GM18508 (cell line): Measurements from ENCODE around the gene PHOSPHO1.

Experiments
- ATAC-seq: cut with Tn5 transposase; IDR thresholded peaks from one replicate; pipeline ENCODE4 v1.9.1; 2021; ENCODE audit warnings: moderate number of reproducible peaks; ENCODE audit not compliant: insufficient read depth, unreplicated experiment

The PHOSPHO1 gene

DNA sequence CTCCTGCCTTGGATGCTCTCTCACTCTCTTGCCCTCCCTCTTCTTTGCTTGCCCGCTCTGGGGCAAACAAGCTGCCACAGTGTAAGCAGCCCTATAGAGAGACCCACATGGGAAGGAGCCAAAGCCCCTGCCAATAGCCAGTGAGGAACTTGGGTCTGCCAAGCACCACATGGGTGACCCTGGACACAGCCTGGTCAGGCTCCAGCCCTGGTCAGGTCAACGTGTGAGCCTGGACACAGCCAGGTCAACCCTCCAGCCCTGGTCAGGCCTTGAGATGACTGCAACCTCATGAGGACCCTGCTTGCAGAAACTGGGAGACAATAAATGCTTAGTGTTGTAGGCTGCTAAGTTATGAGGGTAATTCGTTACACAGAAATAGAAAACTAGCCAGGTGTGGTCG is 14.3 kb upstream of the PHOSPHO1 start:
- ATAC-seq, result no peak

DNA sequence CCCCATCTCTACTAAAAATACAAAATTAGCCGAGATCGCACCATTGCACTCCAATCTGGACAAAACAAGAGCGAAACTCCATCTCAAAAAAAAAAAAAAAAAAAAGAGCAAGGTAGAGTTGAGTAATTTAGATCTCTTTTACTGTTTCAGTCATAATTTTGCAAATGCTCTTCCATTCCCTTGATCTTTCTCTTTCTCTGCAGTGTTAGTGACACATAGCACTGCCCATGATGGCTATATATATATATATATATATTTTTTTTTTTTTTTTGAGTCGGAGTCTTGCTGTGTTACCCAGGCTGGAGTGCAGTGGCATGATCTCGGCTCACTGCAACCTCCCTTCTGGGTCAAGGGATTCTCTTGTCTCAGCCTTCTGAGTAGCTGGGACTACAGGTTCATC is 12.2 kb upstream of the PHOSPHO1 start:
- no peak for ATAC-seq

DNA sequence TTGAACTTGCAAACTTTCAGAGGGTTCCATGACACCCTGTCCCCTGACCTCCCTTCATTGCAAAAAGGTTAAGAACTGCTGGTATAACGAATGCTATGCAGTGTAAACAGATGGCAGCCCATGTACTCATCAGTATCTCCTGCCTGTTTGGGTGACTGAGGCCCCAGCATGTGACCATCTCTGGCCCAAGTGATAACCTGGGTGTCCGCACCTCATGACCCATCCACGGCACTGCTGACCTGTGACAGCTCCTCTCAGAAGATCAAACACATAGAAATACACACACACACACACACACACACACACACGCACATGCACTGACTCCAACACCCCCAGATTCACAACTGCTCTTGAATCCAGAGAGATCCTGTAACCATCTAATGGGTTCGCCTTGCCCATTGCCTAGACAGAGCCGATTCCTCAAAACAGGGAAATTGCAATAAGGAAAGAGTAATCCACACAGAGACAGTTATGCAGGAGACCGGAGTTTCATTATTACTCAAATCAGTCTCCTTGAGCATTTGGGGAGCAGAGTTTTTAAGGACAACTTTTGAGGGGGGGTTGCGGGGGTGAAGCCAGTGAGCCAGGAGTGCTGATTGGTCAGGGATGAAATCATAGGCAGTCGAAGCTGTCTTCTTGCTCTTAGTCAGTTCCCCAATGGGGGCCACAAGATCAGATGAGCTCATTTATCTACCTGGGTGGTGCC is 11.3 kb upstream of the PHOSPHO1 start:
- ATAC-seq, result no peak

DNA sequence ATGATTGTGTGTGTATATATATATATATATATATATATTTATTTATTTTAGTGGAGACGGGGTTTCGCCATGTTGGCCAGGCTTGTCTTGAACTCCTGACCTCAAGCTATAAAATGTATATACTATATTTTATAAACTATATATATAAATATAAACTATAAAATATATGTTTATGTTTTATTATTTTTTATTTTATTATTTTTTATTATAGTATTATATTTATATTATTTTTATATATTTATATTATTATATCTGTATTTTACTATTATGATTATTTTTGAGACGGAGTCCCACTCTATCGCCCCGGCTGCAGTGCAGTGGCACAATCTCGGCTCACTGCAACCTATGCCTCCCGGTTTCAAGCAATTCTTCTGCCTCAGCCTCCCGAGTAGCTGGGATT is 10.5 kb upstream of the PHOSPHO1 start:
- no peak for ATAC-seq

DNA sequence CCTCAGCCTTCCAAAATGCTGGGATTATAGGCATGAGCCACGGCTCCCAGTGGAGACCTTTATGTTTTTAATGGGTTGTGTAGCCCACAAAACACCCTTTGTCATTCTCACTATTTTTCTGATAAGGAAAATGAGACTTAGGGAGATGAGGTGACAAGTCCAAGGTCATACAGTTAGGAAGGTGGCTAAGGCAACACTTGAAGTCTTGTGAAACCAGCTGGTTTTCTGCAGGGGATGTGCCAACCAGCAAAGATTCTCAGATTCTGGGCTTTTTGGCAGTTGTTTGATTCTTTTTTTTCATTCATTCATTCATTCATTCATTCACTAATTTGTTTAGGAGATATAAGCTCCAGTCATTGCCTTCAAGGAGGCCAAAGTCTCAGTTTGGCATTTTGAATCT is 10.0 kb upstream of the PHOSPHO1 start:
- no peak for ATAC-seq

DNA sequence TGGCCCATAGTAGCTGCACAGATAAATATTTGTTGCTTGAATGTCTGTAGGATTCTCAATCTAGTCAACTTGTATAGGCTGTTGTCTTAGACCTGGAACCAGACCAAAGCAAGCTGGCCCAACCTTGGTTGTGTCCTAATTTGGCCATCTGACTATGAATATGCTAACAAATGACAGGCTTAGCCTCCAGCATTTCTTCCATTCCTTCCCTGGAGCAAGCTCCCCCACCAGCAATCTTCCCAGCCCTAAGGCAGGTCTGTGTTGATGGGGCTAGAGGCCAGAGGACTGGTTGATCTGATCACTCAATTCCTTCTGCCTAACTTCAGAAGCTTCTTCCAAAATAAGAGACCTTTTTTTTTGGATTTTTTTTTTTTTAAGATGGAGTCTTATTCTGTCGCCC is 9.4 kb upstream of the PHOSPHO1 start:
- ATAC-seq, result no peak

DNA sequence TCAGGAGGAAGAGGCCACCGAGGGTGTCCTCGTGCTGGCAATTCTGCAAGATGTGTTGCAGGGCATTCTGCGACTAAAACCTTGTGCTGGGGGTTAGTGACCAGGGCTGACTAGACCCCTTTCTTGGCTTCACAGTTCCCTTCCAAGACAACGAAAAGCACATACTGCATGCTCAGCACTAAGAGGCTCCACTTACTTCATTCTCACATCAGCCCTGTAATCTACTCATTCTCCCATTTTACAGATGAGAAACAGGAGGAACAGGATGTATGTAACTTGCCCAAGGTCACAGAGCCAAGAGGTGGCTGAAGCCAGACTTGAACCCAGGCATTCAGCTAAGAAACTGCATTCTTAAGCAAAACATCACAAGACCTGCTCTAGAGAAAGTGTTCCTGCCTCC is 5.3 kb upstream of the PHOSPHO1 start:
- no peak for ATAC-seq

DNA sequence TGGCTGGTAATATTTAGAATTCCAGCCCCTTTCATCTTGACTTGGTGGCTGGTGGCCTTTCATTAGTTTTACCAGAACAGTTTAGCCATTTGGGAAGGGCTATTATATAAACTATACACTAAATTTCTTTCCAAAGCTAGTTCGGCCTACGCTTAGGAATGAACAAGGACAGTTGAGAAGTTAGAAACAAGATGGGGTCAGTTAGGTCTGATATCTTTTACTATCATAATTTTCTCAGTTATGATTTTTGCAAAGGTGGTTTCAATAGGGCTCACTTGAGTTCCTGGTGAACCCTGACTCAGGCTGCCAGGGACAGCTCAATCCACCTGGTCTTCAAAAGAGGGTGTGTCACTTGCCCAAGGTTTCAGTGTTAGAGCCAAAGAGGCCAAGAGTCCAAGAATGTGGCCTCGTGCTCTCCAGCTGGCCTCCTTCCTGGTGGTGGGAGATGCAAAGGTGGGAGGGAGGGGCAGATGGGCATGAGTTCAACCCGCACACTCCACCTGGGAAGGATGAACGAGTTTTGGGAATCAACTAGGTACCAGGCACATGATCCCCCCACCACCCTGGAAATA is 4.0 kb upstream of the PHOSPHO1 start:
- ATAC-seq, result no peak

DNA sequence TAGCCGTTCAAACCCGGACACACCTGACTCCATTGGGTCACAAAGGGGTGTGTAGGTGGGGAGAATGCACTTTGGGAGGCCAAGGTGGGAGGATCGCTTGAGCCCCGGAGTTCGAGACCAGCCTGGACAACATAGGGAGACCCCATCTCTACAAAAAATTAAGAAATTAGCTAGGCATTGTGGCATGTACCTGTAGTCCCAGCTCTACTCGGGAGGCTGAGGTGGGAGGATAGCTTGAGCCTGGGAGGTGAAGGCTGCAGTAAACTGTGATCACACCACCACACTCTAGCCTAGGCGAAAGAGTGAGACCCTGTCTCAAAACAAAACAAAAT is 942 bp upstream of the PHOSPHO1 start:
- ATAC-seq, result no peak

DNA sequence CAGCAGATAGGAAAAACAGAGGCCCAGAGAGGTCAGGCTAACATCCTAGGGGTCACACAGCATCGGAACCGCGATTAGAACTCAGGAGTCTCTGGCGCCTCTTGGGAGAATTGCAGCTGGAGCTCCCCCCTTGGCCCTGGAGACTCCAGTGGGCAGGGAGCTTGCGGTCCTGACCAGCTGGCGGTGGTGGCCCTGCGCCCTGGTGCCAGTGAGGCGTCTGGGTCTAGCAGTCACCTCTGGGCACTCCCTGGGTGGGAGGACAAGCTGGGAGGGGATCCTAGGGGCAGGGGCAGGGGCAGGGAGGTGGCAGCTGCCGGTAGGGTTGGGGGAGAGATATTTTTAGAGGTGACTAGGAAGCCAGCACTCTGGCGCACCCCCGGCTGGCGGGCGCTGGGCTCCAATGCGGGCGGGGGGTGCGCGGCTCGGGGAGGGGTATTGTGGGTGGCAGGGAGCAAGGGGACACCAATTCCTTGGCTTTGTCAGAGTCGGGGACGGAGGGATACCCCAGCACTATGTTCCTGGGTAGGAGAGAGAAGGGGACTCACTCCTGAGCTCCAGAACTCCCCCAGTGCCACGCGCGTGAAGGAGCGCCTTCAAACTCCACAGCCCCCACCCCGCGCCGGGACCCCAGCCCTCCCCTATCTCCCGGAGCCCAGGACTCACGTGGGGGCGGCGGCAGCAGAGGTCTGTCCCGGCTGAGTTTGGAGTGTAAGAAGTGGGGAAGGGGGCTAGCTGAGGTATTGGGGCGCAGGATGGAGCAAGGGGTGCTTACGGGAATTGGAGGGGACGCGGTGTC is 584 bp downstream of the PHOSPHO1 start:
- no peak for ATAC-seq

DNA sequence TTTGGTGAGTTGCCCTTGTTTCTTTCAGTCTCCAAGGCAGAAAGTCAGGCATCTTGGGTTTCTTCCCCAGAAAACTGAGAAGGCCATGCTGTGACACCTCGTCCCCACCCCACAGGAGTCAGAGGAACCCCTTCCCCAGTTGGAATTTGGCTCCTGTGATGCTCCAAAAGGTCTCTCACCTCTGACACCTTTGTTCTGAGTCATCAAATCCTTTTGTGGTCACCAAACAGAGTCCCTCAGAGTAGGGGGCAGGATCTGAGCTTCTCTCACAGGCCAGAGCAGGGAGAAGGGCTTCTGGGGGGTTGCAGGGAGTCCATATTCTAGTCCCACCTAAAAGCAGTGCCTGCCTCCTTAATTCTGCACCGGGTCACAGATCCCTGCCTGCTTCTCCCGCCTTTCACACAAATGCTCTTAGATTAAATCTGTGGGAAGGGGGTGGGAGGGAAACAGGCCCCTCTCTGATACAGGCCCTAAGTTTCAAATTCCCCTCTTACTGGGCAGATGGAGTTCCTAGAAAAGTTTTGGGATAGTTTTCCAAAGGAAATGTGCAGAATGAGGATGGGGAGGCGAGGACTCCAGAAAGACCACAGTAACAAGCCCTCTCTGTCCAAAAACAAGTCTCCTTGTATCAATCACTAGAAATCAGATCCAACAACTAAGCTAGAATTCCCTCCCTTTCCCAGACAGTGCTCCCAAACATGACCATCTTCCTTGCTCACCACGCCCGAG is 1.3 kb downstream of the PHOSPHO1 start:
- no peak for ATAC-seq

DNA sequence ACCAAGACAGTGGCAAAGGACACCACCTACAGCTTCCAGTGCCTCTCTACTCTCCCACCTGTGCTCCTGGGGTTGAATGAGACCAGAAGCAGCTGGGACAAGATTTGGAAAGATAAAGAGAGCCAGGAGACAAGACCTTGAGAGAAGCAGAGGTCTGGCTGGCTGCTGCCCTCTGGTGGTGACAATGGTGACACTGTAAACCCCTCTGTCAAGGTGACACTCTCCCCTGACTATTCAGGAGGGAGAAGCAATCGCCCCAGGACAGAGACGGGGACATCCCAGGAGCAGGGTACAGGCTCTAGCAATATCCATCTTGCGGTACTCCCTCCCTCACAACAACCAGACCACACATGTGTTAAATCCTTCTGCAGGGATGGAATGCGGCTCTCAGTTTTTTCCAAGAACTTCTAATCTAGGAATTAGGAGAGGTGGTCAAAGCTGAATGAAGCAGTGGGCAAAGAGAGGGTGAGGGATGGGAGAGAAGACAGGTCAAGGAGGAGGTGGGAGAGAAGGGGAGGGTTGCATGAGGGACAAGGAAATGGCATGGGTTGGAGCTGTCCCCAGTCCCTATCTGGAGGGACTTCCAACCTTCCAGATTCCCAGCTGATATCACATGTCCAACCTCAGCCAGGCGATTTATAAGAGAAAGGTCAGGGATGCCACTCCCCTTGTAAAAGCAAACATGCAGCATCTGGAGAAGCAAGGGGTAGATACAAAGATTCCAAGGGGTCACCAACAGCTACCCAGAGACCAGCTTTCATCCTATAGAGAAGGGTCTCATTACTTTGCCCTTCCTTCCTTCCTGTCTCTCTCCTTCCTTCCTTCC is 2.9 kb downstream of the PHOSPHO1 start:
- ATAC-seq, result no peak

DNA sequence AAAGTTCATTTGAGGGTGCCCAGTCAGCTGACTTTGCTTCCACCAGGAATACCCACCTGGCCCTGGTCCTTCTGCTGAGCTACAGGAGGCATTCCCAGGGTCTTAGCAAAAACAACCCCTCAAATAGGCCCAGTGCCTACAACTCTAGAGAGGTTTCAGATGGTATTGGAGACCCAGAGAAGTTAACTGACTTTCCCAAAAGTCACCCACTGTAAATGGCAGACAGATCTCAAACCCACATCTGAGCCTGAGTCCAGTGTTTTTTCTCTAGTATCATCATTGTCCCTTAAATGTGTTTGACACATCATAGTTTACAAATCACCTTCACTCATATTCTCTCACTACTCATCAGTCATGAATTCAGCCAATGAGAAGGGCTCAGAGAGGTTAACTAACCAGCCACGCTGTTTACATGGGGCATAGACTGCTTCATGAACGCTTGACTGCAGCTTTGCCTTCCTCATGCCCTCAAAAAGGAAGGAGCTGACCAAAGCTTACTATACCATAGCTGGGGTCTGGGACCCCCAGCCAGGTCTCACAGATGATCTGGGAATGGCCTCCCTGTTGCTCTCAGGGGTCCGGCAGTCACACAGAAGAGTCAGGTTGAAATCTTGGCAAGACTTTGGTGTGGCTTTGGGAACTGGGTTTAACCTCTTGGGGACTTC is 3.7 kb downstream of the PHOSPHO1 start:
- no peak for ATAC-seq

DNA sequence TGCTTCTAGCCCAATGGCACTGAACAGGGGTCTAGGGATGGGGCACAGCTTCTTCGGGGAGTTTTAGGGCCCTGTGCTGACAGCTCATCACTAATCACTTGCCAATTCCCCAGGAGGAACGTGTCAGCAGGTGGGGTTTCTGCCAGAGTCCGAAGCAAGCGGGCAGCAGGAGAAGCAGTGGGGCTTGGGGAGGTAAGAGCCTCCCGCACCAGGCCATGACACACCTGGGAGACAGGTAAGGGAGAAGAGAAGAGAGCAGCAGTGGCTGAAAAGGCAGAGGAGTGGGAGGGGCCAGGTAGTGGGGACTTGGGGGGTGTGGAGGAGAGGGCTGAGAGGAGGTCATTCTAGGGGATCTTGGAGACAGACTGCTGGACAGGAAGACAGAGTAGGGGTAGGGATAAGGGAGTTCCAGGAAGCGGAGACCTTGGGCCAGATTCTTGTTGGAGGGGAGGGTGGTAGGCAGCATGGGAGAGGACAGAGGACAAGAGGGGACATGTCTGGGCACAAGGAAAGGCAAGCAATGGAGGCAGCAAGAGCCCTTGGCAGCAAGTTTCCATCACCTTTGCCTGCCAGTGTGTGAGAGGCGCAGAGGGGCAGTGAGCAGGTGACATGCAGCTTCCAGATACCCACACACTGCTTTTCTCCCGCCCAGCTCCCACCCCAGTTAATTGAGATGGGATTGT is 4.9 kb downstream of the PHOSPHO1 start:
- ATAC-seq, result no peak

DNA sequence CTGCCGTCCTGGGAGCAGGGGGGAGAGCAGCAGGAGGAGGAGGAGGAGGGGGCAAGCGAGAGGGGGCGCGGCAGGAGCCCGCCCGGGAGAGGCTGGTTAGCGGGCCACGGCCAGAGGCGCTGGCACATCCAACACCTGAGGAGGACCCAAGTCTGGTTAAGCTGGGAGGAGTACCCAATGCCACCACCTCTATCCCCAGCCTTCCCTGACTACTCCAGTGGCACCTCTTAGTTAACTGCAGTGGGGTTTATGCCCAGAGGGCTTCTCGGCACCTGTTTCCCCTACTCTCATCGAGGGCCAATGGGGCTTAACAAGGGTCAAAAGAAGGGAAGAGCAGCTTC is 5.6 kb downstream of the PHOSPHO1 start:
- ATAC-seq, result no peak

DNA sequence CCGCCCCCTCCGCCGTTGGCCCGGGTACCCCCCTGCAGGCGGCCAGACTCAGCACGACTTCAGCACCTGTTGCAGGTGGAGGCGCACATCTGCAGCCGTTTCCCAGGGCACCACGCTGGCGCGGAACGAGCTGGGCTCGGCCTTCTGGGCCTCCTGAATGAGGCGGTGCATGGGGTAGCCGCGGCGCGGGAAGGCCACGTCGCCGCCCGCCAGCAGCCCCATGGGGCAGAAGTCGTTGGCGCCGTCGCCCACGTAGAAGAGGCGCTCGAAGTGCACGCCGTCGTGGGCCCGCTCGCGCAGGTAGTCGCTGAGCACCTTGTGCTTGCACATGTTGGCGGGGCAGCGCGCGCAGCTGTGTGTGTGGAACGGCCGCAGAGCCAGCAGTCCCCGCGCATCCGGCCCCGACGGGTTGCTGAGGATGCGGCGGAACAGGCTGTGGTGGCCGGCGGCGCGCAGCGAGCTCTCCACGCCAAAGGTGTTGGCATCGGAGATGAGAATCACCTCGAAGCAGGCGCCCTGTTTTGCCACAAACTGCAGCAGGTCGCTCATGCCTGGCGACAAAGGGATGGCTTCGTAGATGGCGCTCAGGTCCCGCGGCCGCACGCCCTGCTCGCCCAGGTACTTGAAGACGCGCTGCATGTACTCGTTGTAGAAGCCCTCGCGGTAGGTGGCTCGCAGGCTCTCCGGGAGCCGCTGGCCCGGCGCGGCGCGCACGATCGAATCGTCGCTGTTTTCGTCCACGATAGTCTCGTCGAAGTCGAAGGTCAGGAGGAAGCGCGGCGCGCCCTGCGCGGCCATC is 6.2 kb downstream of the PHOSPHO1 start:
- ATAC-seq, result no peak

DNA sequence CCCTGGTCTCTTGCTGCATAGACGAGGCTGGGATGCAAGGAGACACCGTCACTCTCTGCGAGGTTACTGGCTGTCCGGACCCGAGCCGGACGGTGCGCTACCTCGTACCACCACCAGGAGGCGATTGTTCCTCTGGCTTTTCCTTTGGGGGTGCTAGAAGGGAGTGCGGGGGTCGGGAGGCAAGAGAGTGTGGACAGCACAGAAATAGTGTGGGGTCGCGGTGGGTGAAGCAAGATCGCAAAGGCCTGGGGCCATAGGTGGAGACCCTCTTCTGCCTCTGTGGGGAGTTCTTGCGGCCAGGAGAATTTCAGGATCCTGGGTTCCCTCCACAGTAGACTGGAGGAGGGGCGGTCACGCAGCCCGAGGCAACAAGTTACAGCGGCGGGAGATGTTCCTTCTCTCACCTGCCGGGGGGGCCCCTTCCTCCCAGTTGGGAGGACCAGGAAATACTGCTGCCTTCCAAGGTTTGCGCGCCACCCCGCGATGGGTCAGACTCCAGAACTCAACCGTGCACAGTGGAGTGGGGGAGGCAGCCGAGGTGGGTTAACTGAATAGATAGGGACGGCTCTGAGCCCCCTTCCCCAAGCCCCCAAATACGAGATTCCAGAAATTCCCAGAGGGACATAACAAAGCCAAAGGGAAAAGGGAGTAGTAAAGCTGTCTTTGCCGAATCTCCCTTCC is 6.9 kb downstream of the PHOSPHO1 start:
- no peak for ATAC-seq

DNA sequence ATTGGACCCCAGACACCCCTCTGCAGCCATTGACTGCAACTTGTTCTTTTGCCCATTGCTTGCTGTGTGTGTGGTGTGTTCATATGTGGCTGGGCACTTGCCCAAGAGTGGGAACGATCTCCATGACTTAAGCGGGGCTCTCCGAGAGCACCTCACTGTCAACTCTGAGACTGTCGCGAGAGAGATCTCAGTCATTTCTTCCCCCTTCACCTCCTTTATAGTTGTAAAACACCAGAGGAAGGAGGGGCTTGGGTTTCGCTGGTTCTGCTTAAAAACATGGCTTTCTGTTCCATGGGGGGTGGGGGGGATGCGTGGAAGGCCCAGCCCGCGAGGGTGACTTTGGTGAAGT is 7.4 kb downstream of the PHOSPHO1 start:
- ATAC-seq, result no peak
